Immature natural killer cell (primary cell): ENCODE measurements around the gene WNT7A. TPM values are rescaled to one million over a fixed set of nuclear protein-coding genes. Genes with fewer than 3 reads are reported as not detected.
A peak's percentile ranks its signal among the peaks of the same experiment; 100 is the strongest.

Experiments
- DNase-seq, 3 donors: peaks; one replicate each; pipeline ENCODE4 v3.0.0; 2022; ENCODE audit warnings: mixed read lengths in 1 of 3
- H3K27ac Mint-ChIP-seq, 6 donors: one replicate each; pipeline ENCODE4 v1.8.0; 2020; ENCODE audit warnings: mixed read lengths in 6 of 6, mild to moderate bottlenecking in 5 of 6, inconsistent platforms in 4 of 6, moderate library complexity in 3 of 6
- H3K27me3 Mint-ChIP-seq, 3 donors: one replicate each; pipeline ENCODE4 v1.8.0; 2020 to 2021; ENCODE audit warnings: low read depth in 3 of 3, mild to moderate bottlenecking in 3 of 3, mixed read lengths in 3 of 3, moderate library complexity in 3 of 3, inconsistent platforms in 1 of 3
- H3K36me3 Mint-ChIP-seq, 3 donors: one replicate each; pipeline ENCODE4 v1.8.0; 2020; ENCODE audit warnings: mixed read lengths in 3 of 3, inconsistent platforms in 2 of 3, mild to moderate bottlenecking in 2 of 3
- H3K4me1 Mint-ChIP-seq, 2 donors: one replicate each; pipeline ENCODE4 v1.8.0; 2020; ENCODE audit warnings: inconsistent platforms in 2 of 2, mild to moderate bottlenecking in 2 of 2, mixed read lengths in 2 of 2, moderate library complexity in 1 of 2
- H3K4me3 Mint-ChIP-seq, 5 donors: one replicate each; pipeline ENCODE4 v1.8.0; 2020; ENCODE audit warnings: mild to moderate bottlenecking in 5 of 5, mixed read lengths in 5 of 5, inconsistent platforms in 3 of 5, moderate library complexity in 3 of 5
- H3K9me3 Mint-ChIP-seq, 6 donors: one replicate each; pipeline ENCODE4 v1.8.0; 2020; ENCODE audit warnings: mild to moderate bottlenecking in 6 of 6, mixed read lengths in 6 of 6, inconsistent platforms in 4 of 6, moderate library complexity in 3 of 6
- polyA plus RNA-seq, 3 donors: library from polyadenylated mRNA; unstranded; fragments of 300-500 nt; fragmentation: Illumina TruSeq; gene quantifications; one replicate each; pipeline ENCODE4 v1.2.3, GENCODE V29; 2021

WNT7A gene
- polyA plus RNA-seq, 3 donors from 2014 or later: not detected

GRCh38 chr3:13880811-13881156, 913 bp upstream of the WNT7A start:
- Mint-ChIP-seq H3K27me3 (peaks cover 7 to 21% (median 16%) of the 10 kb centered on the region in 3 donors), H3K9me3 (peaks cover 0 to 2% (median 0%) of the 10 kb centered on the region in 6 donors), H3K4me1 (peaks cover 0 to 2% of the 10 kb centered on the region in 2 donors), H3K27ac (no peak overlapping the region), H3K4me3 (no peak overlapping the region), H3K36me3 (peaks cover 0 to 5% (median 3%) of the 10 kb centered on the region in 3 donors)
- DNase-seq: no peak

GRCh38 chr3:13879102-13879945, 547 bp downstream of the WNT7A start:
- peak overlapping the region in 3 of 5 donors; percentile 16 to 23 (median 18) for H3K4me3 Mint-ChIP-seq
- peaks cover 7 to 22% (median 16%) of the 10 kb centered on the region in 3 donors for H3K27me3 Mint-ChIP-seq
- H3K9me3 Mint-ChIP-seq: peaks cover 0 to 2% (median 0%) of the 10 kb centered on the region in 6 donors
- peaks cover 0 to 5% (median 3%) of the 10 kb centered on the region in 3 donors for H3K36me3 Mint-ChIP-seq
- peaks cover 0 to 2% of the 10 kb centered on the region in 2 donors for H3K4me1 Mint-ChIP-seq
- H3K27ac Mint-ChIP-seq: no peak overlapping the region
- DNase-seq: no peak

- Mint-ChIP-seq H3K27me3 (peaks cover 9 to 20% (median 16%) of the 10 kb centered on the region in 3 donors), H3K4me3 (peak overlapping the region; percentile 25 to 64 (median 44)), H3K9me3 (peaks cover 0 to 2% (median 0%) of the 10 kb centered on the region in 6 donors), H3K36me3 (peaks cover 0 to 5% (median 3%) of the 10 kb centered on the region in 3 donors), H3K4me1 (peaks cover 0 to 2% of the 10 kb centered on the region in 2 donors), H3K27ac (no peak overlapping the region)
- no peak for DNase-seq
Measured at GRCh38 chr3:13878281-13879101, 1.4 kb downstream of the WNT7A start.

GRCh38 chr3:13877911-13878280, 2.0 kb downstream of the WNT7A start:
- Mint-ChIP-seq H3K9me3 (peaks cover 0 to 2% (median 0%) of the 10 kb centered on the region in 6 donors), H3K27ac (no peak overlapping the region), H3K36me3 (peaks cover 0 to 5% (median 3%) of the 10 kb centered on the region in 3 donors), H3K27me3 (peaks cover 9 to 20% (median 18%) of the 10 kb centered on the region in 3 donors), H3K4me1 (peaks cover 0 to 2% of the 10 kb centered on the region in 2 donors), H3K4me3 (peak overlapping the region; percentile 7 to 64 (median 47))
- DNase-seq: no peak

- DNase-seq: no peak
- Mint-ChIP-seq H3K9me3 (peaks cover 0 to 2% (median 0%) of the 10 kb centered on the region in 6 donors), H3K36me3 (peaks cover 0 to 3% (median 0%) of the 10 kb centered on the region in 3 donors), H3K4me1 (peaks cover 0 to 2% of the 10 kb centered on the region in 2 donors), H3K27ac (no peak overlapping the region), H3K4me3 (no peak overlapping the region), H3K27me3 (peaks cover 7 to 20% (median 13%) of the 10 kb centered on the region in 3 donors)
Measured at GRCh38 chr3:13876451-13877100, 3.3 kb downstream of the WNT7A start.

- H3K27ac Mint-ChIP-seq: no peak overlapping the region
- H3K9me3 Mint-ChIP-seq: peaks cover 0 to 2% (median 0%) of the 10 kb centered on the region in 6 donors
- DNase-seq: no peak
- no peak overlapping the region for H3K4me3 Mint-ChIP-seq
- peaks cover 5 to 18% (median 11%) of the 10 kb centered on the region in 3 donors for H3K27me3 Mint-ChIP-seq
- peaks cover 0 to 2% of the 10 kb centered on the region in 2 donors for H3K4me1 Mint-ChIP-seq
- H3K36me3 Mint-ChIP-seq: no peaks in the 10 kb centered on the region
Measured at GRCh38 chr3:13874891-13875290, 5.0 kb downstream of the WNT7A start.

GRCh38 chr3:13873818-13874217, 6.1 kb downstream of the WNT7A start:
- no peaks in the 10 kb centered on the region for H3K36me3 Mint-ChIP-seq
- DNase-seq: no peak
- peaks cover 0 to 2% of the 10 kb centered on the region in 2 donors for H3K4me1 Mint-ChIP-seq
- peaks cover 0 to 2% (median 0%) of the 10 kb centered on the region in 6 donors for H3K9me3 Mint-ChIP-seq
- no peak overlapping the region for H3K4me3 Mint-ChIP-seq
- H3K27ac Mint-ChIP-seq: no peak overlapping the region
- H3K27me3 Mint-ChIP-seq: peaks cover 5 to 20% (median 8%) of the 10 kb centered on the region in 3 donors

- no peak for DNase-seq
- Mint-ChIP-seq H3K27me3 (peaks cover 5 to 20% (median 6%) of the 10 kb centered on the region in 3 donors), H3K4me1 (no peaks in the 10 kb centered on the region), H3K36me3 (no peaks in the 10 kb centered on the region), H3K27ac (no peak overlapping the region), H3K9me3 (peaks cover 0 to 2% (median 0%) of the 10 kb centered on the region in 6 donors), H3K4me3 (no peak overlapping the region)
Measured at GRCh38 chr3:13872451-13872850, 7.4 kb downstream of the WNT7A start.

GRCh38 chr3:13871791-13872190, 8.1 kb downstream of the WNT7A start:
- Mint-ChIP-seq H3K27ac (no peak overlapping the region), H3K36me3 (no peaks in the 10 kb centered on the region), H3K4me1 (peaks cover 0 to under 1% of the 10 kb centered on the region in 2 donors), H3K4me3 (no peak overlapping the region), H3K9me3 (peaks cover 0 to 2% (median 0%) of the 10 kb centered on the region in 6 donors), H3K27me3 (peaks cover 5 to 18% (median 7%) of the 10 kb centered on the region in 3 donors)
- DNase-seq: no peak

GRCh38 chr3:13870902-13871301, 9.0 kb downstream of the WNT7A start:
- peaks cover 0 to 2% (median 0%) of the 10 kb centered on the region in 6 donors for H3K9me3 Mint-ChIP-seq
- H3K27me3 Mint-ChIP-seq: peaks cover 7 to 13% (median 10%) of the 10 kb centered on the region in 3 donors
- H3K27ac Mint-ChIP-seq: no peak overlapping the region
- no peak for DNase-seq
- H3K36me3 Mint-ChIP-seq: no peaks in the 10 kb centered on the region
- peaks cover 7 to 9% of the 10 kb centered on the region in 2 donors for H3K4me1 Mint-ChIP-seq
- H3K4me3 Mint-ChIP-seq: no peak overlapping the region

- DNase-seq: no peak
- peaks cover 9 to 11% (median 11%) of the 10 kb centered on the region in 3 donors for H3K27me3 Mint-ChIP-seq
- no peak overlapping the region for H3K4me3 Mint-ChIP-seq
- peaks cover 0 to 2% (median 0%) of the 10 kb centered on the region in 6 donors for H3K9me3 Mint-ChIP-seq
- H3K27ac Mint-ChIP-seq: no peak overlapping the region
- no peaks in the 10 kb centered on the region for H3K36me3 Mint-ChIP-seq
- peaks cover 7 to 9% of the 10 kb centered on the region in 2 donors for H3K4me1 Mint-ChIP-seq
Measured at GRCh38 chr3:13869761-13870343, 10.0 kb downstream of the WNT7A start.

- Mint-ChIP-seq H3K4me1 (peaks cover 7 to 9% of the 10 kb centered on the region in 2 donors), H3K9me3 (peaks cover 0 to 2% (median 0%) of the 10 kb centered on the region in 6 donors), H3K27me3 (peaks cover 9 to 12% (median 11%) of the 10 kb centered on the region in 3 donors), H3K36me3 (no peaks in the 10 kb centered on the region), H3K27ac (peak overlapping the region in 1 of 6 donors; percentile 14), H3K4me3 (no peak overlapping the region)
- DNase-seq: no peak
Measured at GRCh38 chr3:13868844-13869724, 10.8 kb downstream of the WNT7A start.
